H1 (cell line): Measurements from ENCODE around the gene CPLANE2. TPM values are rescaled to one million over a fixed set of nuclear protein-coding genes. Genes with fewer than 3 reads are reported as not detected.
A peak's percentile ranks its signal among the peaks of the same experiment; 100 is the strongest.

Source experiments
- CTCF ChIA-PET: fragments of 300-600 bp; sonication (Branson Sonifier 250); formaldehyde crosslinking; loops from one replicate; lab custom pipeline; 2021; ENCODE audit not compliant: partially characterized antibody; lab: Charles Lee
- POLR2A ChIA-PET: fragments of 300-600 bp; sonication (Branson Sonifier 250); formaldehyde crosslinking; loops from one replicate; lab custom pipeline; 2021; ENCODE audit warnings: inconsistent platforms; ENCODE audit not compliant: partially characterized antibody; lab: Charles Lee
- DNase-seq, 2 experiments: peaks; one replicate each; pipeline versions ENCODE4 v3.0.0 to v3.0.0-alpha.2; 2010 to 2022; ENCODE audit warnings: low spot score in 2 of 2, low read depth in 1 of 2, mixed read lengths in 1 of 2
- FAIRE-seq: peaks from 2 replicates; lab custom pipeline; 2011; peaks lifted over from hg19 to GRCh38; lab: Jason Lieb, UNC
- H2AFZ ChIP-seq: 2 replicates; pipeline ENCODE4 v1.8.1; 2012; ENCODE audit warnings: low read length, inconsistent platforms
- H2AK5ac ChIP-seq: 2 replicates; pipeline ENCODE4 v1.6.1; 2013; ENCODE audit warnings: low read depth, low read length
- H2BK120ac ChIP-seq: replicated peaks from 2 replicates; pipeline ENCODE3; 2013; ENCODE audit warnings: low read depth, low read length, inconsistent platforms
- H2BK12ac ChIP-seq: 2 replicates; pipeline ENCODE4 v1.6.1; 2013; ENCODE audit warnings: low read depth, low read length
- H2BK15ac ChIP-seq: 2 replicates; pipeline ENCODE4 v1.6.1; 2013; ENCODE audit warnings: low read length
- H2BK20ac ChIP-seq: 2 replicates; pipeline ENCODE4 v1.6.1; 2013; ENCODE audit warnings: low read length
- H2BK5ac ChIP-seq: 2 replicates; pipeline ENCODE4 v1.6.1; 2013; ENCODE audit warnings: low read depth, low read length
- H3K14ac ChIP-seq: 2 replicates; pipeline ENCODE4 v1.6.1; 2013; ENCODE audit warnings: inconsistent platforms; ENCODE audit not compliant: insufficient read length
- H3K18ac ChIP-seq: 2 replicates; pipeline ENCODE4 v1.6.1; 2013; ENCODE audit warnings: low read length; ENCODE audit errors: extremely low read depth
- H3K23ac ChIP-seq: 2 replicates; pipeline ENCODE4 v1.6.1; 2013; ENCODE audit warnings: inconsistent platforms; ENCODE audit not compliant: insufficient read length
- H3K23me2 ChIP-seq: 2 replicates; pipeline ENCODE4 v1.6.1; 2013; ENCODE audit warnings: low read depth, low read length
- H3K27ac ChIP-seq: 2 replicates; pipeline ENCODE4 v1.6.1; 2011; ENCODE audit warnings: low read depth, low read length, inconsistent platforms
- H3K27me3 ChIP-seq, 4 experiments: replicated peaks in 1 of 4; 1 replicate in 1 of 4; 2 replicates in 3 of 4; pipeline versions ENCODE4 v1.6.1 to v1.8.1; 2011 to 2013; ENCODE audit warnings: low read length in 3 of 4, mild to moderate bottlenecking in 3 of 4, inconsistent platforms in 2 of 4, mixed read lengths in 2 of 4, moderate library complexity in 1 of 4; ENCODE audit not compliant: control insufficient read depth in 3 of 4, insufficient read depth in 3 of 4; ENCODE audit errors: extremely low read depth in 1 of 4
- H3K36me3 ChIP-seq, 4 experiments: 2 replicates each; pipeline versions ENCODE4 v1.6.1 to v1.8.1; 2011 to 2013; ENCODE audit warnings: mild to moderate bottlenecking in 4 of 4, low read length in 3 of 4, moderate library complexity in 2 of 4, control low read depth in 1 of 4, inconsistent platforms in 1 of 4; ENCODE audit not compliant: insufficient read depth in 4 of 4, control insufficient read depth in 2 of 4
- H3K4ac ChIP-seq: replicated peaks from 2 replicates; pipeline ENCODE3; 2013; ENCODE audit warnings: low read length, low read depth, mixed read lengths, inconsistent platforms; ENCODE audit not compliant: insufficient read length
- H3K4me1 ChIP-seq, 4 experiments: replicated peaks in 1 of 4; 1 replicate in 1 of 4; 2 replicates in 3 of 4; pipeline versions ENCODE4 v1.6.1 to v1.8.1; 2011 to 2013; ENCODE audit warnings: low read length in 3 of 4, inconsistent platforms in 2 of 4, mixed read lengths in 1 of 4; ENCODE audit not compliant: insufficient read depth in 4 of 4, control insufficient read depth in 3 of 4
- H3K4me2 ChIP-seq, 2 experiments: 2 replicates each; pipeline versions ENCODE4 v1.6.1 to v1.8.1; 2011 to 2013; ENCODE audit warnings: low read depth in 2 of 2, low read length in 2 of 2, control low read depth in 1 of 2, inconsistent platforms in 1 of 2, mild to moderate bottlenecking in 1 of 2; ENCODE audit not compliant: insufficient read depth in 1 of 2
- H3K4me3 ChIP-seq, 4 experiments: fragments of 200-600, 300-600 bp in 1 of 4; sonication (generic), shearing (Covaris generic), sonication (Bioruptor Twin) in 1 of 4; 2 replicates each; pipeline versions ENCODE4 v1.5.1 to v1.8.1; 2011 to 2016; ENCODE audit warnings: low read length in 4 of 4, low read depth in 3 of 4, control low read depth in 2 of 4, inconsistent platforms in 2 of 4, mild to moderate bottlenecking in 2 of 4, mixed read lengths in 1 of 4, moderate library complexity in 1 of 4; ENCODE audit not compliant: insufficient read depth in 2 of 4; ENCODE audit errors: extremely low read depth in 1 of 4
- H3K56ac ChIP-seq: replicated peaks from 2 replicates; pipeline ENCODE3; 2013; ENCODE audit warnings: low read depth, mild to moderate bottlenecking, mixed read lengths, low read length, inconsistent platforms; ENCODE audit not compliant: insufficient read length
- H3K79me1 ChIP-seq: 2 replicates; pipeline ENCODE4 v1.6.1; 2013; ENCODE audit warnings: low read depth, low read length, control low read depth
- H3K79me2 ChIP-seq, 2 experiments: 2 replicates each; pipeline versions ENCODE4 v1.6.1 to v1.8.1; 2012 to 2013; ENCODE audit warnings: low read length in 2 of 2, mild to moderate bottlenecking in 2 of 2, inconsistent platforms in 1 of 2; ENCODE audit not compliant: insufficient read depth in 2 of 2, control insufficient read depth in 1 of 2
- H3K9ac ChIP-seq, 4 experiments: replicated peaks in 1 of 4; 1 replicate in 1 of 4; 2 replicates in 3 of 4; pipeline versions ENCODE4 v1.6.1 to v1.8.1; 2011 to 2013; ENCODE audit warnings: low read depth in 3 of 4, low read length in 3 of 4, control low read depth in 2 of 4, mild to moderate bottlenecking in 2 of 4, moderate library complexity in 2 of 4, inconsistent platforms in 1 of 4; ENCODE audit errors: extremely low read depth in 1 of 4
- H3K9me3 ChIP-seq, 2 experiments: 2 replicates each; pipeline versions ENCODE4 v1.6.1 to v1.8.1; 2012 to 2013; ENCODE audit warnings: mild to moderate bottlenecking in 2 of 2, moderate library complexity in 2 of 2, control low read depth in 1 of 2, inconsistent platforms in 1 of 2, low read depth in 1 of 2, low read length in 1 of 2, mixed read lengths in 1 of 2; ENCODE audit not compliant: insufficient read depth in 2 of 2
- H4K20me1 ChIP-seq, 2 experiments: replicated peaks in 1 of 2; 2 replicates each; pipeline versions ENCODE3 to v1.8.1; 2011 to 2013; ENCODE audit warnings: inconsistent platforms in 2 of 2, low read length in 2 of 2, mild to moderate bottlenecking in 1 of 2; ENCODE audit not compliant: insufficient read depth in 2 of 2, control insufficient read depth in 1 of 2
- H4K5ac ChIP-seq: 2 replicates; pipeline ENCODE4 v1.6.1; 2013; ENCODE audit warnings: low read length, low read depth, mixed read lengths, inconsistent platforms; ENCODE audit not compliant: insufficient read length
- H4K8ac ChIP-seq: 2 replicates; pipeline ENCODE4 v1.8.0; 2013; ENCODE audit warnings: mild to moderate bottlenecking, moderate library complexity, low read length, inconsistent platforms; ENCODE audit not compliant: insufficient read depth; ENCODE audit errors: extremely low read depth
- H4K91ac ChIP-seq: replicated peaks from 2 replicates; pipeline ENCODE3; 2013; ENCODE audit warnings: low read length, mixed read lengths, inconsistent platforms; ENCODE audit not compliant: insufficient read length
- BRCA1 ChIP-seq: IDR thresholded peaks from 2 replicates; pipeline ENCODE4 v1.6.1; 2012; ENCODE audit warnings: low read depth, low read length, improper control_type of control experiment
- CTBP2 ChIP-seq: IDR thresholded peaks from 2 replicates; pipeline ENCODE4 v1.7.0; 2011; ENCODE audit warnings: borderline replicate concordance, mild to moderate bottlenecking, moderate library complexity, mixed read lengths, low read length; ENCODE audit not compliant: insufficient read depth, insufficient read length
- CTCF ChIP-seq, 3 experiments: IDR thresholded peaks; 1 replicate in 2 of 3; 2 replicates in 1 of 3; pipeline versions ENCODE4 v1.5.1 to v1.6.1; 2011; ENCODE audit warnings: low read length in 3 of 3, mild to moderate bottlenecking in 3 of 3, inconsistent platforms in 2 of 3, low read depth in 1 of 3, moderate library complexity in 1 of 3; ENCODE audit not compliant: insufficient read depth in 1 of 3; ENCODE audit errors: control extremely low read depth in 1 of 3
- E2F6 ChIP-seq: IDR thresholded peaks from 2 replicates; pipeline ENCODE4 v1.6.1; 2012; ENCODE audit warnings: inconsistent platforms
- RBBP5 ChIP-seq: IDR thresholded peaks from 2 replicates; pipeline ENCODE4 v1.7.1; 2012; ENCODE audit warnings: low read depth, mild to moderate bottlenecking, inconsistent platforms, low read length, moderate library complexity, borderline replicate concordance
- RFX5 ChIP-seq: IDR thresholded peaks from 2 replicates; pipeline ENCODE4 v1.6.1; 2011; ENCODE audit warnings: low read depth, low read length, improper control_type of control experiment, borderline replicate concordance
- WGBS, 2 experiments: shearing (Covaris generic) in 1 of 2; methylation state at CpG; one replicate each; pipeline versions ENCODE4 v1.1.6 to v1.1.7; 2013 to 2015; ENCODE audit warnings: low lambda C conversion rate in 2 of 2, mixed read lengths in 2 of 2, inconsistent platforms in 1 of 2, low coverage in 1 of 2, missing lambda C conversion rate in 1 of 2; ENCODE audit not compliant: insufficient replicate concordance in 2 of 2, insufficient coverage in 1 of 2, insufficient read length in 1 of 2; ENCODE audit errors: extremely low coverage in 1 of 2, missing lambda C conversion rate in 1 of 2; 5-methylcytosine and 5-hydroxymethylcytosine counted together
- polyA plus RNA-seq, 7 experiments: library from polyadenylated mRNA; depleted of rRNA in 3 of 7; stranded (reverse) in 5 of 7; unstranded in 2 of 7; fragments of >200 nt in 5 of 7; fragments of 200-250 nt in 2 of 7; gene quantifications; 1 replicate in 5 of 7; 2 replicates in 1 of 7; 4 replicates in 1 of 7; pipeline versions ENCODE4 v1.2.1 to v1.2.3, GENCODE V29; 2011 to 2013; ENCODE audit warnings: missing spikeins in 2 of 7, mixed read lengths in 2 of 7
- total RNA-seq: library from RNA; stranded (reverse); fragmentation: NEBNext Ultra II Directional; extraction: Animal tissue kit (Norgen Biotek cat#: 25700); gene quantifications from 2 replicates; pipeline ENCODE4 v1.2.1, GENCODE V29; 2021

Gene CPLANE2
- total and polyA plus RNA-seq, 2 of the 8 experiments (the other 6 are each of a cell fraction or from before 2014, with no cell fraction given) = 2.3 to 2.5 TPM

GRCh38 chr1:16215882-16216753 is 20.9 kb downstream of the CPLANE2 start:
- peak overlapping the region; percentile 78; the same call in 1 of the 2 replicates for H2BK12ac ChIP-seq
- no peak overlapping the region for H3K23ac ChIP-seq
- H4K5ac ChIP-seq = no peak overlapping the region
- peak overlapping the region; percentile 98; the same call in 1 of the 2 replicates for H2BK15ac ChIP-seq
- no peak overlapping the region for H3K27ac ChIP-seq
- H3K79me1 ChIP-seq = no peaks in the 10 kb centered on the region
- peak overlapping the region; percentile 22 for H4K91ac ChIP-seq
- H2BK5ac ChIP-seq = peak overlapping the region; percentile 47; the same call in 1 of the 2 replicates
- WGBS, 2 experiments = 14% methylated on average over 33 of the region's 33 CpGs; no CpG with 5 or more reads in 1 of the 2 experiments
- H3K4me3 ChIP-seq = peak overlapping the region; percentile 24 to 62 (median 54); a peak in 7 of 8 replicates
- peaks cover 0 to 14% (median 6%) of the 10 kb centered on the region in 4 experiments; a peak in 5 of 7 replicates for H3K27me3 ChIP-seq
- H3K4me1 ChIP-seq = peaks cover 10 to 34% (median 26%) of the 10 kb centered on the region in 4 experiments
- no peaks in the 10 kb centered on the region for H3K36me3 ChIP-seq
- peak overlapping the region; percentile 90 to 95 for H3K4me2 ChIP-seq
- DNase-seq (peak; percentile 95 to 97), FAIRE-seq (peak; percentile 55)
- H3K18ac ChIP-seq = peak overlapping the region; percentile 66
- H3K23me2 ChIP-seq = peaks cover 27% of the 10 kb centered on the region
- no peaks in the 10 kb centered on the region for H4K20me1 ChIP-seq
- no peak overlapping the region for H3K14ac ChIP-seq
- H3K79me2 ChIP-seq = peaks cover 0 to 11% of the 10 kb centered on the region in 2 experiments; a peak in 3 of 4 replicates
- no peak overlapping the region for H3K56ac ChIP-seq
- H2BK20ac ChIP-seq = no peak overlapping the region
- H3K9me3 ChIP-seq = no peaks in the 10 kb centered on the region
- peak overlapping the region; percentile 9 for H3K4ac ChIP-seq
- CTCF ChIA-PET = interaction anchor here (0.6 to 2.6 kb wide), 8 partner anchors 8 to 208 kb away, joined by 3 to 13 read pairs (median 4); no protein-coding TSS in a partner anchor
- POLR2A ChIA-PET = interaction anchor here (0.9 to 4.5 kb wide), 3 partner anchors 9 to 12 kb away, joined by 4 to 26 read pairs (median 12); no protein-coding TSS in a partner anchor
- H2BK120ac ChIP-seq = peak overlapping the region; percentile 6
- no peak overlapping the region; the same call in 1 of the 2 replicates for H4K8ac ChIP-seq
- no peak overlapping the region; a peak in 1 of 7 replicates for H3K9ac ChIP-seq
- H2AFZ ChIP-seq = peak overlapping the region; percentile 74
- H2AK5ac ChIP-seq = no peak overlapping the region
- no peak for TF ChIP-seq BRCA1
- TF ChIP-seq CTBP2 = no peak
- TF ChIP-seq RFX5 = no peak
- TF ChIP-seq RBBP5 = peak; percentile 78; the same call in 1 of the 2 replicates
- TF ChIP-seq CTCF (IDR thresholded peaks at IDR 0.05; ENCODE audit: control extremely low read depth in 1 of 3, insufficient read depth in 1 of 3, low read depth in 1 of 3, low read length in 3 of 3) = no peak
- TF ChIP-seq E2F6 = peak; percentile 5; the same call in 1 of the 2 replicates
